HG03565 (cell line): ENCODE results near the gene NSG1.
A peak's percentile ranks its signal among the peaks of the same experiment; 100 is the strongest.

Source experiments
- ATAC-seq: cut with Tn5 transposase; IDR thresholded peaks from one replicate; pipeline ENCODE4 v1.9.1; 2021; ENCODE audit warnings: mild to moderate bottlenecking, moderate library complexity; ENCODE audit not compliant: unreplicated experiment

NSG1 gene

DNA sequence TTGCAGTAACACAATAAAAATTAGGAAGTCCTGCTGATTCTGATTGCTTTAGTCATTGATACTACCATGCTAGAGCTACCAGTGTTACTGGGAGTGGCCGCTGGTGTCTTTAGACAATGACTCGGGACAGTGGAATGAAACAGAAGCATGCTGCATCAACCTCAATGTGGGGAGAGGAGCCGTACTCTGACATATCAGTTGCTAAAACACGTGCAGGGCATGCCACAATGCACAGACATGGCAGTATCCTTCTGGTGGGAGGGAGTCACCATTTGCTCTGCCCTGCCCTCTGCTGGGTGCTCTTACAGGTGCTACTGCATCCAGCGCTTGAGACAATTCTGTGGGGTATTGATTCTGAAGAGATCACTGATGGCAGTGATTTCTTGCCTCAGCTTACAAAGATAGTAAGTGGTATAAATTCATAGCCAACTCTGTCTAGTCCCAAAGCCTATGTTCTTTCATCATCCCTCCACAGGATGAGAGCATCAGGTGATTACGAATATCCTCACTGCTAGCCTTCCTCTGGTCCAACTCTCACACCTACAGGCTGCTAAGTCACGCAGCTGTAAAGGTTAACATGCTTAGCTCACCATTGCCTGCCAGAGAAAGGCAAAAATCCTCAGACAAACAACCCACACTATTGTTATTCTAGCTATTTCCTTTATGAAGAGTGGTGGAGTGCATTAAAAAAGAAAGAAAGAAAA lies 43.7 kb downstream of the NSG1 start:
- no peak for ATAC-seq

- no peak for ATAC-seq
Observed at GRCh38 chr4:4432341-4433125, 45.6 kb downstream of the NSG1 start.

DNA sequence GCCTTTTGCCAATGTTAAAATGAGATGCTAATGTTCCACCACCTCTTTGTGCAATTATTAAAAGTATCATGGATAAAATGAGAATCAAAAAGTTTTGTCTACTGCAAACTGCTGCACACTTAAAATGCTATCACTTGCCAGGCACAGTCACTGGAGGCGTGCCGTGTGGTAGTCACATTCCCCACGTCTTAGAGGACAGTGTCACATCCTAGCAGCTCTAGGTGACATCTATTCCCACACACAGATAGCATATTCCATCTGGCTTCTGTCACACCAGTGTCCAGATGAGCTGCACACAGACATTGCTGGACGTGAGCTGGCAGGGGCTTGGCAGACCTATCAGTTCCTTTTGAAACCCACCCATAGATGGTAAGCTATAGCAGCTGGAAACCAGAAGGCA lies 47.0 kb downstream of the NSG1 start:
- ATAC-seq: no peak

- ATAC-seq: no peak
Observed at GRCh38 chr4:4436244-4436823, 49.4 kb downstream of the NSG1 start.

DNA sequence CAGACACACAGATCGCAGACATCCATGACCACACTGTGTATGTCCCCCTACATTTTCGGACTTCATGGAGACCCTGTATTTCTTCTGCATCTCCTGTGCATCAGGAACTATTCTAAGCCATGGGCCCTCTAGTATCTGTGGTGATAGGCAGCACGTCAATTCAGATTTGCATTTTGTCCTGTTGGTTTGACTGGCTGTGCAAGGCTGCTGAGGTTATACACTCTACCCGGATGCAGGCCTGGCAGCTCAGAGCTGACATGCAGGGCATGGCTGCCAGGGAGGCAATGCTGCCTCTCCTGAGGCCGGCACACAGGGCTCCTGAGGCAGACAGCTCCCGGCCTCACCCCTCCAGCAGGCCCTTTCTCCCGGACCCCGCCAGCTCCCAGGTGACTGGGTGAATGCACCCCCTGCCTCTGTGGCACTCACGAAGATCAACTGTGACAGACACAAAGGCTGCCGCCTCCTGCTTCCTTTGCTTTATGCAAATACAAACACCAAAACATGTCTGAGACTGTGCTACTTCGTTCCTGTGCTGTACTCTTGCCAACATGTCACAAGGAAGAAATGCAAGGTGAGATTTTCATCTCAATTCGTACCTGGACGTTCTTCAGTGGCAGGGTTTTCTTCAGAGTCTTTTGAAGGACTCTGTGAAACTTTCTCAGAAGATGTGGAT lies 51.0 kb downstream of the NSG1 start:
- ATAC-seq: no peak

DNA sequence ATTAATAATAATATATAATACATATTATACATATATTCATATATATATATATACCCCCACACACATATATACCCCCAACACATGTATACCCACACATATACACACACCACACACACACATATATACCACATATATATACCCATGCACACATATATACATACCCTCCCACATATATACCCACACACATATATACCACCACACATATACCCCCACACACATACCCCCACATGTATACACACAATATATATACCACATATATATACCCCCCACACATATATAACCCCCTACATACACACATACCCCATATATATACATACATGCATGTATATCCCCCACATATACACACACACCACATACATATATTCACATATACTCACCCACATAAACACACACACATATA lies 52.0 kb downstream of the NSG1 start:
- ATAC-seq: no peak

DNA sequence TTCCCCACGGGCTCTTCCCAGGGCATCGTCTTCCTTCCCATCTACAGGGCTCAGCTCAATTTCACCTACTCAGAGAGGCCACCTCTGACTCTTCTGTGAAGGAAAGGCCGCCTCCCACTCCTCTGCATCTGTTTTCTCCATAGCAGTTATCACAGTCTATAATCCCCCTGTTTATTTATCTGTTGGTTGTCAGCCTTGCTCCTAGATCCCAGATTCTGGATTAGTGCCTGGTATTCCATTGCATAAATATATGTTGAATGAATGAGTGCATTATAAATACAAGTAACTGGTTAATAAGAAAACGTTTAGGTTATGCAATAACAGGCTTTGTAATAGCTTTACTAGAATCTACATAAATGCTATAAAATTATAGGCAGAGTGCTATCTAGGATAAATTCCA lies 52.9 kb downstream of the NSG1 start:
- no peak for ATAC-seq

GRCh38 chr4:4440333-4441061 lies 53.6 kb downstream of the NSG1 start:
- peak; percentile 56 for ATAC-seq

DNA sequence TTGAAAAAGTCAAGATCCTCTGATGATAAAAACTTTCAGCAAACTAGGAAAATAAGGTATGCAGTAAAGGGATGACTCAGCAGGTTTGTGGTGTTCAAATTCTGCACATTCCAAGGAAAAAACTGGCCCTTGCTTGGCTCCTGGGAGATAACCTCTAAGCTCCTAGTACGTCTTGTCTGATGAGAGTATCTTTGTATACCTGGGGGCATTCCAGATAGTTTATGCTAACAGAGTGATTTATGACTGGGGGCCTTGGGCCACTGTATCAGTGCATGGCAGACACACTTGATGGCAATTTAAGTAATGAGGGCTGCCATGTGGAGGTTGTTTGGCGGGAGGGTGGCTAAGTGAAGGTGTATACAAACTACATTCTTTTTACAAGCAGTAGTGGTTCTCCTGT lies 56.9 kb downstream of the NSG1 start:
- no peak for ATAC-seq

DNA sequence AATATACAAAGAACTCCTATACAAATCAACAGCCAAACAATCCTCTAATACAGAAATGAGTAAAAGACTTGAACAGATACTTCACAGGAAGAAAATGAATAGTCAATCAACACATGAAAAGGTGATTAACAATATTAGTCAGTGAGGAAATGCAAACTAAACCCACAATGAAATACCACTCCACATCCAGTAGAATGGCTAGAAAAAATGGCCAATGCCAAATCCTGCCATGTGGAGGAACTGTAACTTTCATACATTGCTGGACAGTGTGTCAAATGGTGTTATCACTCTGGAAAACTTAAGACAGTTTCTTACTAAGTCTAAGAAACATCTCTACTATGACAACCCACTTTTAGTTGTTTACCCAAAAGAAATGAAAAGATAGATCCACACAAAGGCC lies 59.5 kb downstream of the NSG1 start:
- no peak for ATAC-seq

DNA sequence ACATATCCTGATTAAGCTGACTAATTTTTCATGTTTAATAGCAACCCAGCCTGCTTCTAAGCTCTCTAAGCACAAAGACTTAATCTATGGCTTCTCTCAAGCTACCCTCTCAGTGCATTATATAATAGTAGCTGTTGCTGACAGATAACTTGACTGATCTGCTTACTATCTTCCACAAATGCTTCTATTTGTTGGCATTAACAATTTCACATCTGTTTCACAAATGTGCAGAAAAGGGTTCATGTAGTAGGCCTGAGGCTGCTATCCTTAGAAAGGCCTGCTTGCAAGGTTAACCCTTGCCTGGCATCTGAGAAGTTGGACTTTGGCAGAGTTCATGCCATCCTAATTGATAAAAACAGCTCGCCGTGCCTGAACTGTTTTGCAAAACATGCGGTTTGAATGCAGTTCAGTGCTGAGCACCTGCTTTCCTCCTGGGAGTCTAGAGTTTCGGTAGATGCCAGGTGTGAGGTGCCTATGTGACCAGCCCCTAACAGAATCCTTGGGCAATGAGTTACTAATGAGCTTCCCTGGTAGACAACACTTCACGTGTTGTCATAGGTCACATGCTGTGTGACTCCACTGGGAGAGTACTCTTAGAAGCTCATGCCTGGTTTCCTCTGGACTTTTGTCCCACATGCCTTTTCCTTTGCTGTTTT lies 68.4 kb downstream of the NSG1 start:
- no peak for ATAC-seq

DNA sequence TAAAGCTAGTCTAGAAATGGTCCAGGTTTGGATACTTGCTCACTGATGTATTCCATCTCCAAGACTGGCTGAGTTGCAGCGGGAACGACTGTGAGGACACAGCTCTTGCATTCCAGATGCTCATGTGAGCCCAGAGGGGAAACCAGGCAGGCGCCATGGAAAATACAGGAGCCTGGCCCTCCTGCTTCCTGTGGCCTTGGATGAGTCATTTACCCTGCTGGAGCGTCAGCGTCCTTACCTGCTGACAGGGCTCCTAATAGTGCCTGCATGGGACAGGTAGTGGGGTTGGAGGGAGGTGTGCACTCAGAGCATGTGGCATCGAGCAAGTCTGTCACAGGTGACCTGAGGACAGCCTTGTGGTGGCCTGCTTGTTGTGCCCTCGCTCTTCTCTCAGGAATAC lies 69.4 kb downstream of the NSG1 start:
- no peak for ATAC-seq

DNA sequence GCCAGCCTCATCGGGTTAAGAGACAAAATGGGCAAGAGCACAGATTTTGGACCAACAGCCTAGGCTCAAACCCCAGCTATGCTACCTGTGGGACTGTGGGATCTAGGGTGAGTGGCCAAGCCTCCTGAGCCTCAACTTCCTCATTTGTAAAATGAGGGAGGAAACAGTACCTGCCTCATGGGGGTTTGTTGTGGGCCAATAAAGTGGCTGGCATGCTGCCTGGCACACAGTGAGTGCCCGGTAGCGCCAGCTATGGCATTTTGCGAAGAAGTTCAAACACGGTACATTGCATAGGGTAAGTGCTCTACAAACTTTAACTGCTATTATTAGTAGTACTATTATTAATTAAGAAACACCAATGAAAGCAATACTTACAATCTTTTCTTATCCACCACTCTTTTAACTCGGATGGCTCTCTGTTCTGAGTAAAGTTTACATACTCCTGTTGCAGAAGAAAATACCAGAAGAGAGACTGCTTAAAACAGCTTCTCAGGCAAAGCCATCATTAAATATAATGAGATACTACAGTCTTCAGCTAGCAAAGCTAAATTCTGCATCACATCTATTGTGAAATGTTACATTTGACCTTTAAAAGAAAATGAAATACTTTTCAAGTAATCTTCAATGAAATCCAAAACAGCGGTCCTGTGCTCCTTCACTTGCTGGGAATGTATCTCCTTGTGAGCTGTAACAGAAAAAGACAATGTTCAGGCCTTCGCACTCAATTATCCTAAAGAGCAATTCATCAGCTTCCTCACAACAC lies 70.1 kb downstream of the NSG1 start:
- ATAC-seq: no peak

- no peak for ATAC-seq
Observed at GRCh38 chr4:4457803-4458553, 71.1 kb downstream of the NSG1 start.

GRCh38 chr4:4459181-4459580 lies 72.3 kb downstream of the NSG1 start:
- ATAC-seq: no peak

- ATAC-seq: no peak
Observed at GRCh38 chr4:4460759-4461158, 73.9 kb downstream of the NSG1 start.

DNA sequence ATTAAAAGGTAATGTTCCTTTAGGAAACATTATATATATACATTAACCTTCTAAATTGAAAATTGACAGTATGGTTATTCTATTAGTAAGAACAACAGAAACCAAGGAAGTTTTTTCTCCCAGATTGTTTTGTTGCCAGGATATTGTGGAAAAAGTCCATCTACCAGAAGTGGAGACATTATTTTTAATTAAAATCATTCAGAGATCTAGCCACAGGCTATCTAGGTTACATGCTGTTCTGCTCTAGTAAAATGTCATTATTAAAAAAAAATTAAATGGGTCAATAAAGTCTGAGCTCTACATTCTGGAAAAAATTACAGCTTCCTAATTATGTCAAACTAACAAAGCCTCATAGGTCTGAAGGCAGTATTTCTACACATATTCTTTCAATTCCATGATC lies 74.3 kb downstream of the NSG1 start:
- no peak for ATAC-seq

DNA sequence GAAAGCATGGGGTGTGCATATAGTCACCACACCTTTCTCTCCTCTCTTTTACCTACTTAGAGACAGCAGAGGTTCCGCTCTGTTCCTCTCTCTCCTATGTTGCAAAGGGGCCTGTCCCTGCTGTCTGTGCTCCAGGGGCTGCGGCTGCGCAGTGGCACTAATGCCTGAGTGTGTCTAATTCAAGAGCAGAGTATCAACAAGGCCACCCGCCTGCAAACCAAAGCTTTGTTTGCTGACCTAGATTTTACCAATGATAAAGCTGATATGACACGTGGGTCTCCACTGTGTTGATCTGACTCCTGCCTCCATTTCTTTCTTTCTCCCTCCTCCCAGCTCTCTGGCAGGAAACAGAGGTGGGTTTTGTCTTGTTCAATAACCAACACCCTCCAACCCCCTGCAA lies 74.9 kb downstream of the NSG1 start:
- no peak for ATAC-seq

GRCh38 chr4:4462970-4463369 lies 76.1 kb downstream of the NSG1 start:
- no peak for ATAC-seq
